ENCODE data around the gene TARBP2.

The TARBP2 gene

DNA sequence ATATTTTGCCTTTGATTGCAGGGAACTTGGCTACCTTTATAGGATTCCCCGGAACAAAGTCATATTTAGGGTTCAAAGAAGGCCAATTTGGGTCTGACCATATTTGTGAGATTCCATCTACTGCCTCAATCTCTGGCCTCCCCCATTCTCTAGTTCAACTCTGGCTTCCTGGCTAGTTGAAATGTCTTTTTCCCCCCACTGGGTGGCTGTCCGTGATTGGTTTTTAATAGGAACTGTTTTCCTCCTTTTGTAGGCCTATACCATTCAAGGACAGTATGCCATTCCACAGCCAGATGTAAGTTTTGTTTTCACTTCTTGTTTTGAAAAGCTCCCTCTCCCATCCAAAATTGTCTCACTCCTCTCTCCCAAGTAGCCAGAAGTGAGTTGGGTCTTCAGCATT, 35.4 kb upstream of the TARBP2 start:
- peaks cover 10% of the 10 kb centered on the region; the same call in 1 of the 2 replicates for H4K20me1 ChIP-seq (ENCODE audit: control insufficient read depth, insufficient read depth, low read depth, low read length)
- H3K4me3 ChIP-seq (ENCODE audit: low read length), result no peak overlapping the region
- H3K36me3 ChIP-seq (ENCODE audit: control insufficient read depth, low read length), result peaks cover 99% of the 10 kb centered on the region
- H3K9me2 ChIP-seq (replicated peaks; ENCODE audit: control insufficient read depth, low read length), result no peaks in the 10 kb centered on the region
- no peak overlapping the region for H3K4me2 ChIP-seq (ENCODE audit: low read length)
- TF ChIP-seq, protein P1, sequence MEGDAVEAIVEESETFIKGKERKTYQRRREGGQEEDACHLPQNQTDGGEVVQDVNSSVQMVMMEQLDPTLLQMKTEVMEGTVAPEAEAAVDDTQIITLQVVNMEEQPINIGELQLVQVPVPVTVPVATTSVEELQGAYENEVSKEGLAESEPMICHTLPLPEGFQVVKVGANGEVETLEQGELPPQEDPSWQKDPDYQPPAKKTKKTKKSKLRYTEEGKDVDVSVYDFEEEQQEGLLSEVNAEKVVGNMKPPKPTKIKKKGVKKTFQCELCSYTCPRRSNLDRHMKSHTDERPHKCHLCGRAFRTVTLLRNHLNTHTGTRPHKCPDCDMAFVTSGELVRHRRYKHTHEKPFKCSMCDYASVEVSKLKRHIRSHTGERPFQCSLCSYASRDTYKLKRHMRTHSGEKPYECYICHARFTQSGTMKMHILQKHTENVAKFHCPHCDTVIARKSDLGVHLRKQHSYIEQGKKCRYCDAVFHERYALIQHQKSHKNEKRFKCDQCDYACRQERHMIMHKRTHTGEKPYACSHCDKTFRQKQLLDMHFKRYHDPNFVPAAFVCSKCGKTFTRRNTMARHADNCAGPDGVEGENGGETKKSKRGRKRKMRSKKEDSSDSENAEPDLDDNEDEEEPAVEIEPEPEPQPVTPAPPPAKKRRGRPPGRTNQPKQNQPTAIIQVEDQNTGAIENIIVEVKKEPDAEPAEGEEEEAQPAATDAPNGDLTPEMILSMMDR (IDR thresholded peaks at IDR 0.05; ENCODE audit: low read depth, low read length, poor library complexity, severe bottlenecking), result no peak
- TF ChIP-seq EZH2phosphoT487 (IDR thresholded peaks at IDR 0.05; ENCODE audit: borderline replicate concordance, low read length), result no peak
- H3K4me1 ChIP-seq (ENCODE audit: control insufficient read depth, low read length), result no peaks in the 10 kb centered on the region
- H3K27me3 ChIP-seq (ENCODE audit: control insufficient read depth, low read length), result no peaks in the 10 kb centered on the region
- H3K79me2 ChIP-seq (ENCODE audit: control insufficient read depth, low read length), result peaks cover 86% of the 10 kb centered on the region
- H3K27ac ChIP-seq (ENCODE audit: low read depth, low read length), result no peak overlapping the region
- peaks cover 20% of the 10 kb centered on the region; the same call in 1 of the 2 replicates for H3F3A ChIP-seq (ENCODE audit: control insufficient read depth, insufficient read depth)
- no peaks in the 10 kb centered on the region for H3K9me3 ChIP-seq (ENCODE audit: control insufficient read depth, insufficient read depth, low read length)

DNA sequence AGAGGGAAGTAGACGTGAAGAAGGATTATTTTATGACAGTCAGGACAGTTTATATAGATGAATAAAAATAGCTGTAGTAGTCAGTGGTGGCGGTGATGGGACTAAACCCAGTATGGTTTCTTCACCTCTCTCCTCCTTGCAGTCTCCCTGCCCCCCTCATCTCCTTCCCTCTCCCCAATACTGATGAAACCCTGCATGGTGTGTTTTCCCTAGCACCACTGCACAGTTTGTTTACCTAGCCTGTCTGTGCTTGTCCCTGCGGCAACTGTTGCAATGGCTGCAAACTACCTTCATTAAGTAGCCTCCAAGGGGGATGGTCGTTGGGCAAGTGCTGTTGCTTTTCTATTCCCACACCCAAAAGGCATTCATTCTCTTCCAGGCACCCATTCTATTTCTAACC, 34.4 kb upstream of the TARBP2 start:
- Histone ChIP-seq H3K4me2 (ENCODE audit: low read length) (no peak overlapping the region), H3K9me3 (ENCODE audit: control insufficient read depth, insufficient read depth, low read length) (no peaks in the 10 kb centered on the region), H4K20me1 (ENCODE audit: control insufficient read depth, insufficient read depth, low read depth, low read length) (peaks cover 5% of the 10 kb centered on the region; the same call in 1 of the 2 replicates), H3K36me3 (ENCODE audit: control insufficient read depth, low read length) (peaks cover 98% of the 10 kb centered on the region), H3F3A (ENCODE audit: control insufficient read depth, insufficient read depth) (peaks cover 20% of the 10 kb centered on the region; the same call in 1 of the 2 replicates), H3K4me1 (ENCODE audit: control insufficient read depth, low read length) (no peaks in the 10 kb centered on the region), H3K27ac (ENCODE audit: low read depth, low read length) (no peak overlapping the region), H3K9me2 (replicated peaks; ENCODE audit: control insufficient read depth, low read length) (no peaks in the 10 kb centered on the region), H3K27me3 (ENCODE audit: control insufficient read depth, low read length) (no peaks in the 10 kb centered on the region), H3K4me3 (ENCODE audit: low read length) (no peak overlapping the region), H3K79me2 (ENCODE audit: control insufficient read depth, low read length) (peaks cover 82% of the 10 kb centered on the region)
- TF ChIP-seq, protein P1 (IDR thresholded peaks at IDR 0.05; ENCODE audit: low read depth, low read length, poor library complexity, severe bottlenecking), result no peak
- no peak for TF ChIP-seq EZH2phosphoT487 (IDR thresholded peaks at IDR 0.05; ENCODE audit: borderline replicate concordance, low read length)

DNA sequence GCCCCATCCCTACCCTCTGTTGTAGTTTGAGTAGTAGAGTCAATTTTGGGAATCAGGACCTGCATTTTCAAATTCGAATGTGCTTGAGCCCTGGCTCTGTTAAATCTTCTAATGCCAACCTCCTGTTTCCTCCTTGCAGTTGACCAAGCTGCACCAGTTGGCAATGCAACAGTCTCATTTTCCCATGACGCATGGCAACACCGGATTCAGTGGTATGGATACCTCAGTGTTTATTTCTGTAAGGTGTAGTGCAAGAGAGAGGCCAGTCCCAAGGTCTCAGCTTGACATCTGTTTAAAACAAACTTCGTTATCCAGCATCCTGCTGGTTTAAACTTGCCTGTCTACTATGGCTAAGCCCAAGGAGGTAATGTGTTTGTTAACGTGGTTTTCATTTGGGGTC, 34.0 kb upstream of the TARBP2 start:
- Histone ChIP-seq H3K4me1 (ENCODE audit: control insufficient read depth, low read length) (no peaks in the 10 kb centered on the region), H3K27ac (ENCODE audit: low read depth, low read length) (no peak overlapping the region), H3K4me3 (ENCODE audit: low read length) (no peak overlapping the region), H3K9me3 (ENCODE audit: control insufficient read depth, insufficient read depth, low read length) (no peaks in the 10 kb centered on the region), H3K36me3 (ENCODE audit: control insufficient read depth, low read length) (peaks cover 98% of the 10 kb centered on the region), H3K79me2 (ENCODE audit: control insufficient read depth, low read length) (peaks cover 82% of the 10 kb centered on the region), H3K4me2 (ENCODE audit: low read length) (no peak overlapping the region), H4K20me1 (ENCODE audit: control insufficient read depth, insufficient read depth, low read depth, low read length) (peaks cover 7% of the 10 kb centered on the region; the same call in 1 of the 2 replicates), H3K9me2 (replicated peaks; ENCODE audit: control insufficient read depth, low read length) (no peaks in the 10 kb centered on the region), H3K27me3 (ENCODE audit: control insufficient read depth, low read length) (no peaks in the 10 kb centered on the region), H3F3A (ENCODE audit: control insufficient read depth, insufficient read depth) (peaks cover 19% of the 10 kb centered on the region; the same call in 1 of the 2 replicates)
- TF ChIP-seq, protein P1 (IDR thresholded peaks at IDR 0.05; ENCODE audit: low read depth, low read length, poor library complexity, severe bottlenecking), result no peak
- no peak for TF ChIP-seq EZH2phosphoT487 (IDR thresholded peaks at IDR 0.05; ENCODE audit: borderline replicate concordance, low read length)

All from DOHH2 (cell line).